ENCODE measurements around the gene HOXA13.

HOXA13 gene

DNA sequence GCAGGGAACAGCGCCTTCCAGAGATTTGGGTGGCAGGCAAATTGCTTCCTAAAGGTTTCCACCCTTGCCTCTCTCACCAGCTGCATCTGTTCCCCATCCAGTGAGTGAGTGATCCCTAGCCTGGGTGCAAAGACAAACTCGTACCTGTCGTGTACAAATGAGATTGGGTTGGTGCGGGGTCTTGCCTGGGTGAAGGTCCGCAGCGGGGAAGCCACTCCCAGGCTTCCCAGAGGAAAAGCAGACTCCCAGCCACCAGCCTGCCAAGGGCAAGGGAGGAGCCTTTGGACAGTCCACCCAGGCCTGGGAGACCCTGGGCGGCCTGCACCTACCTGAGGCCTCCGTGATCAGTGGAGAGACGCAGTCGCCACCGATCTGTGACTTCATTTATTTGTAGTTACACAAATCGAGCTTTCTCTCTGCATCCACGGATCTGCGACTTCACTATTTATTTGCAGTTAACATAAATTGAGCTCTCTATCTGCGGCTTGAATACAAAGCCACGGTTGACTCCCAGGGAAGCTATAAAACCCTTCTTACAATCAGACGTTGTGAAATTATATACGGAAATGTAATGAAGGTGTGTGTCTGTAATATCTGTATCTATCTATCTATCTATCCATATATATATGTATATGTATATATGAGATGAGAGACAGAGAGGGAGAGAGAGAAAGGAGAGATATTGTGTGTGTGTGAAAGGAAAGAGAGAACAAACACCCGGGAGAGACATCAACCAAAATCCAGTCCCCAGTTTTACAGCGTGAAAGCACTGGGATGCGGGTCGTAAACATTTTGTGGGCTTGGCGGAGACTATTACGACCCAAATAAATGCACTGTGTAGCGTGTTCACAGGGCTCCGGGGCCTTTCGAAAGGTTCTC lies 40.4 kb downstream of the HOXA13 start:
- DNase-seq (ENCODE audit: low read depth) = no peak

- DNase-seq (ENCODE audit: low read depth) = no peak
Observed at GRCh38 chr7:27158436-27159265, 41.2 kb downstream of the HOXA13 start.

DNA sequence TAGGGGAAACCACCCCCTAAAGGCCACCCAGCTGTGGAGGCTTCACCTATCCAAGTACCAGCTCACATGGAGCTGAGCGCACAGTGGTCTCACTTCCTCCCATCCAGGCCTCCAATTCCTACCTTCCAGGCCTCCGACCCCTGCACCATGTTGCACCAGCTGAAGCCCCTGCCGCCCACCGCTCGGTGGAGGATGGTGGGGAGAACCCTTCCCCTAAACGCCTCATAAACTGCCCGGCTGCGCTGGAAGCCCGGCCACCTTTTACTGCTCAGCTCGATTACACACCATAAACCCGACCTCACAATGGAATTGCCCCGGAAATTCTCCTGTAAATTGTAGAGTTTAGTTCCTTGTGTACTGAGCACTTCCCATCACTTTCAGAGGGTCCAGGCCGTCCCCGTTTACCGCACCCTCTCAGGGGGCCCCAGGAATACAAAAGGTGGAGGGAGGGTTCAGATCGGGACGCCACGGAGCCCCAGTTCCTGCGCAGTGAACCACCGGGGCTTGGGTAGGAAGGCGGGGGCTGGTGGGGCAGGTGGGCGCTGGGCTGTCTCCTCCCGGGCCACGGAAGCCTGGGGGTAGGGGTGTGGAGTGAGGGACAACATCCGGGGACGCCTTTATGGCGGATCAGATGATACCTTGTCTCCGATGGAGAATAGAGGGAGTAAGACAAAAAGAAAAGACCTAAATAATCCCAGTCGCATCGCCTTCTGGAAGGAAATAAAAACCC lies 42.0 kb downstream of the HOXA13 start:
- DNase-seq (ENCODE audit: low read depth) = no peak

DNA sequence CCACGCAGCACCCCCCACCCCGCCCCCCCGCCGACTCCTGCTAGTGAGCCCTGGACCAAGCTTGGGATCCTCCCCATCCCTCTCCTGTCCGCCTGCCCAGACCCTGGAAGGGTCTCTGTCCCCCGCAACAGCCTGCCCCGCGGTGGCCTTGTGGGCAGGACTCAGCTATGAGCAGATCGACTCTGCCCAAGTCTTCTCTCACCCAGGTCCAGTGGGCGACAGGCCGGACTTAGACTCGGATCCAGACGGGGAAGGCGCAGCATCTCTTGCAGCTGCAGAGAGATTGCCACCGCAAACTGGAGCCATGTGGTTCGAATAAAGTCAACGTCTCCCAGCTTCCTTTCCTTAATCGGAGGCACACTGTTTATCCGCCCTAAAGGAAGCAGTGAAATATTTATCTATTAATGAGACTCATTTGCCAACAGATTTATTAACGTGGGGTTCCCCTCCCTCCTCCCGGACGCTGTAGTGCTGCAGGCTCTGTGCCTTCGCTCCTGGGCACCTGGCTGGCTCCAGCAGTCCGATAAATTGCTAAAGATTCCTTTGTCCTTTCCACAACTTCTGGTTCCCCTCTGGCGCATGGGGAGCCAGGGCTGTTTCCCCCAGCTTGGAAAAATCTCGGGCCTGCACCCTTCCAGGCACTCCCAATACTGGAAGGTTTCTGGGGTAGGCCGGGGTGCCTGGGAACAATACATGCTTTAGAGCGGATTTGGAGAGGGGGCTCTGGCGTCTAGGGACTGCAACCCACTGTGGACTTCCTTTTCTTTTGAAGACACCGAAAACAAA lies 42.8 kb downstream of the HOXA13 start:
- no peak for DNase-seq (ENCODE audit: low read depth)

DNA sequence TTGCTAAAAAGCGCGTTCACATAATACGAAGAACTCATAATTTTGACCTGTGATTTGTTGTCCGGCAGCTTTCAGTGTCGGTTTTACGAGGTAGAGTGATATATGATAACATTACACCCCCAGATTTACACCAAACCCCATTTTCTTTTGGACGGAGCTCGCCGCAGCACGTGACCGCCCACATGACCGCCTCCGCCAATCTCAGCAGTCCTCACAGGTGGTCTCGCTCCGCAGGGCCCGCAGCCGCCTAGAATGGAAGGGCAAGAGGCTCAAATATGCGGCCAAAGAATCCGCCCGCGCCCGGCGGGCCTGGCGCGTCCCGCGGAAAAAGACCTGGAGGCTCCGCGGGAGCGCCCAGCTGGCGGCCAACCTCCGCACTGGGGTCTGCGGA lies 43.4 kb downstream of the HOXA13 start, which contains the start of gene HOXA7:
Gene HOXA7, minus strand, starts transcription at position 168 of the 391 bp plus-strand sequence. Its CDS starts 130 bp downstream, at position 38.
- no peak for DNase-seq (ENCODE audit: low read depth)

- no peak for DNase-seq (ENCODE audit: low read depth)
Observed at GRCh38 chr7:27155816-27156507, 43.9 kb downstream of the HOXA13 start.

- DNase-seq (ENCODE audit: low read depth) = no peak
Observed at GRCh38 chr7:27154901-27155815, 44.7 kb downstream of the HOXA13 start.

GRCh38 chr7:27154369-27154768 lies 45.5 kb downstream of the HOXA13 start:
- DNase-seq (ENCODE audit: low read depth) = no peak

DNA sequence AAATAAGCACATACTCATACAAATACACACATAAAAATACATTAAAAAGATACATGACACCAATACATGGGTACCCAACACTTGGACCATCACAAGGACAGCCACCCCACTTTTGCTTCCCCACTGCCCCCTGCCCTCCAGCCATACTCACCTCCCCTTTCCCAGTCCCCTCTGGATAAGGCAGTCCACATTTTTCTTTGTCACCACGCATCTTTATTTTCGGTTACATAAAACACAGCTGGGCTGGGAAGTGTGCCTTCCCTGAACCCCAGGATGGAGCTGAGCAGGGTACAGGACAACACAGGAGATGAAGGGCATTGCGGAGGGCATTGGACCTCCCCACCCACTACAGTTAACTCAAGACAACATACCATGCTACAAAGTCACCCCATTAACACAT lies 46.4 kb downstream of the HOXA13 start:
- no peak for DNase-seq (ENCODE audit: low read depth)

GRCh38 chr7:27152816-27153442 lies 47.0 kb downstream of the HOXA13 start:
- DNase-seq (ENCODE audit: low read depth) = no peak

DNA sequence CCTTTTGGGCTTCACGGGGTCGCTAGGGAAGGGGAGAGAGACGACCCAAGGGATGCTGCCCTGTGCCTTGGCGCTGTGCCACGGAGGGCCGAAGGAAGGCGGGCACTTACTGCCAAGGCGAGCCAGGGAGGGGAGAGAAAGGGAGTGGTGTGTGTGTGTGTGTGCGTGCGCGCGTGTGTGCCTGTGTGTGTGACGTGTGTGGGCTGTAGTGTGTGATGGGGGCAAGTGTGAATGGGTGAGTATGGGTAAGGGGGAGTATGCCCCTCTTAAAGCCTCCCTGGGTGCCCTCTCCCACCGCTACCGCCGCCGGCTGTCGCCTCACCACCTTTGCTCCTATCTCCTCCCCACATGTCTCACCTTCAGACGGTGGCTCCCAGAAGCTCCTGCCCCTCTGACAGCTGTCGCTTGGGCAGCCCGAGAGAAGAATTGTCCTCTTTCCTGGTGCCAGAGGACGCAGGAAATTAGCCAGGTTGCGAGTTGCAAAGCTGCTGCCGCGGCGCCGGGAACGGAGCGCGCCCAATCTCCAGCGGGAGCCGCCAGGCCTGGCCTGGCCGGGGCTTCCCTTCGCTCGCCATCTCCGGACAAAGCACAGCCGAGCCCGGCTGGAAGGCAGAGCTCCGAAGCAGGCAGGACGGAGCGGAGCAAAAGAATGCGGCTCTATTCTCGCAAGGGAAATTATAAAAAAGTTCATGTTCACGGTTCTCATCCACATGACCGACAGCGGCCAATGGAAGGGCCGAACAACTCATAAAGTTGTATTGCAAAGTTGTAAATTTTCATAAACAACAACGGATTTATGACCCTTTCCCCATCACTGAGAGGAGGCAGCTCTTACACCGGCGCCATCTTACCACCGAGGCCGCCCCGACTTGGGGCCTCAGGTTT lies 47.7 kb downstream of the HOXA13 start, which contains the start of gene HOXA3:
Gene HOXA3, minus strand, starts transcription at position 653 of the 885 bp plus-strand sequence. CDS start 41,943 bp downstream, outside the sequence.
- DNase-seq (ENCODE audit: low read depth) = no peak

DNA sequence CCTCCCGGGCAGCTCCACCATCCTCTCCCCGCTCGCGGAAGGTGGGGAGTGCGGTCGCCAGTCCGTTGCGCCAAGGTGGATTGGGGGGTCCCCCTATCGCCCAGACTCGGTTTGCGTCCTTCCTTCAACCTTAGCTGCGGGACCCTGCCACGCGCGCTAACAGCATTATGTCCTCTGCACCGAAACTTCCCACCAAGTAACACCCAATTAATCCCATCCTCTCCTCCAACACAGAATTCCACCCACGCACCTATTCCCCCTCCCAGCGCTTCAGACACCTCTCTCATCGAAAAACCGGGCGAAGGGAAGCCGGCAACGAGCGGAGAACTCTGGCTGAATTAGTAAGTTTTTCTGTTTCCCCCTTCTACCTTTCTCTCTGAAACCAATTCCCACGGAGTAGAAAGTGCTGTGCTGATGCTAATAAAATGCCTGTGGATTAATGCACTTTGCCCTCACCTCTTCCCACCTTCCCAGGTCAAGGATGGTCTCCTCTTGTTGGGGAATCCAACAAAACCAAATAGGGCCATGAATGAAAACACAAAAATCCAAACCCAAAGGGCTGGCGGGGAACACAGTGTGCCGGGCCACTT lies 48.5 kb downstream of the HOXA13 start:
- no peak for DNase-seq (ENCODE audit: low read depth)

- DNase-seq (ENCODE audit: low read depth) = no peak
Observed at GRCh38 chr7:27150568-27151340, 49.1 kb downstream of the HOXA13 start.

DNA sequence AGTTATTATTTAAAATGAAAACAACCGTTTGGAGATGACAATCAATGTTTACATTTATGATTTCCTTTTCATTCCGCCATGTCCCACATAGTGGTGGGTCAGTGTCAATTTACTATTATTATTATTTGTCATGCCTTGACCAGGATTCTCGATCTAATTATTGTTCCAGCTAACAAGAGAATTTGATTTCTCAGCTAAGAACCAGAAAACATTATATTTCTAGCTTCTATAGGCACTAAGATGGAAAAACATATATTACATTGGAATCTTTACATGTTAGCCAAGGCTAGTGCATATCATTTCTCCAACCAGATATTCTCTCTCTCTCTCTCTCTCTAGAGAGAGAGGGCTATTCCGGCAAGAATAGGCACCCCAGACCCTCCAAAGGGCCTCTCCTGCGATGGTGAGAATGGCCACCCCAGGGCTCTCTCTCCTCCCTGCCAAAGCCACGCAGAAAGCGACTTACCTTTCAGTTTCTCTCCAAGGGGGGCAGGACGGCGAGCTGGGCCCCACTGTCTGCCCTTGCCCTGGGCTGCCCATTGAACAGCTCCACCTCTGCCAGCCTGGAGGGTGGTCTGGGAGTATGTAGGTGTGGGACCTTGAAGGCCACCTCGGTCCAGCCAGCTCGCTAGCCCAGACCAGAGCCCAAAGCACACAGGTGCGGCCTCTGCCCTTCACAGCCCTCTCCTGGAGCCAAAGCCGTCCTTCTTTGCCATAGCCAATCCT lies 49.9 kb downstream of the HOXA13 start:
- DNase-seq (ENCODE audit: low read depth) = no peak

DNA sequence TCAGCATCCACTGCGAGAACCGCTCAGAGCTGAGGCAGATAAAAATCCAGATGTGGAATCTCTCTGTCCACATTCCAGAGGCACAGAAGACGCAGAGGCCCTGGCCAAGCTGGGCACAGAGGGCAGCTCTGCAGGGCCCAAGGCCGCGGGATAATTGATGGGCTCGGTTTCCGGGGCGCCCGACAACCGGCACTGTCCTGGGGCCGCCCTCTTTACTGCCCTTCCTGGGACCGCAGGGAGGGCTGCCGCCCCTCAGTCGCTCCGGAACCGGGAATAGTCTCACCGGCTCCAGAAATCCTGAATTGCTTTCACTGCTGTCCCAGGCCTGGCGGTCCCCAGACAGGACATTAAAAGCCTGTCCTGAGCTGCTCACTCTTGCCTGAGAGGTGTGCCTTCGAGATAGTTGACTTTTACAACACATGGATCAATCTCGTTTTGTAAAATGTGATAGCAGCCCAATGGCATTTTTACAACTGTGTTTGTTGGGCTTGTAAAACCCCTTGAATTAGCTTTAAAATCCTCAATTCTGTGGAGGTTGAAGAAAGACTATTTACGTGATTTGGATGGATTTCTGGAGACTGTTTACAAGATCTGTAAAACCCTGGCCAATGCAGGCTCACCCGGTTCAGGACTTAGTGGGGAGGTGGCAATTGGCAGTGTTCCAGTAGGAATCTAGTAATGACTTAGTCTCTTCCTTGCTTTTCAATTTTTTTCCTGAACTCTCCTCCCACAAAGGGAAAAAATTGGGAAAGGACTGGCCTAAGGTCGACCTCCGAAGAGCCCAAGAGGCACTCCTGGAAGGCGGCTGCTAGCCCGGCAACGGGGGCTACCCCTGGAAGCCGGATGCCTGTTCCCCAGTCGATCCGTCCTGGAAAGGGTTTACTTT lies 50.9 kb downstream of the HOXA13 start:
- no peak for DNase-seq (ENCODE audit: low read depth)
